Retina (tissue), 1 donor: ENCODE data around the gene RAF1.
"Not testable (repeated sequence)": the region's sequence is repeated elsewhere in the genome, so short reads cannot be mapped to it uniquely, and the experiment has no call there.

Source experiments
- DNase-seq: peaks from one replicate; pipeline ENCODE4 v3.0.0-alpha.2; 2016

RAF1 gene

GRCh38 chr3:12633108-12633507, 30.8 kb downstream of the RAF1 start:
- no peak for DNase-seq

- no peak for DNase-seq
Observed at GRCh38 chr3:12632523-12632922, 31.4 kb downstream of the RAF1 start.

- DNase-seq = not testable (repeated sequence)
Observed at GRCh38 chr3:12630843-12631242, 33.1 kb downstream of the RAF1 start.

- DNase-seq = no peak
Observed at GRCh38 chr3:12630292-12630691, 33.6 kb downstream of the RAF1 start.

GRCh38 chr3:12629560-12629959, 34.4 kb downstream of the RAF1 start:
- no peak for DNase-seq

GRCh38 chr3:12628813-12629212, 35.1 kb downstream of the RAF1 start:
- DNase-seq = no peak

GRCh38 chr3:12627370-12627769, 36.5 kb downstream of the RAF1 start:
- no peak for DNase-seq

- DNase-seq = not testable (repeated sequence)
Observed at GRCh38 chr3:12624964-12625363, 39.0 kb downstream of the RAF1 start.

- DNase-seq = no peak
Observed at GRCh38 chr3:12624056-12624455, 39.9 kb downstream of the RAF1 start.

GRCh38 chr3:12622335-12622734, 41.6 kb downstream of the RAF1 start:
- no peak for DNase-seq

- DNase-seq = no peak
Observed at GRCh38 chr3:12620729-12621128, 43.2 kb downstream of the RAF1 start.

GRCh38 chr3:12620305-12620704, 43.6 kb downstream of the RAF1 start:
- no peak for DNase-seq

GRCh38 chr3:12618426-12618825, 45.5 kb downstream of the RAF1 start:
- DNase-seq = no peak

GRCh38 chr3:12615266-12615665, 48.7 kb downstream of the RAF1 start:
- DNase-seq = no peak

- no peak for DNase-seq
Observed at GRCh38 chr3:12613250-12613649, 50.7 kb downstream of the RAF1 start.

GRCh38 chr3:12612514-12613226, 51.2 kb downstream of the RAF1 start:
- no peak for DNase-seq

- DNase-seq = no peak
Observed at GRCh38 chr3:12611117-12611516, 52.8 kb downstream of the RAF1 start.

GRCh38 chr3:12608376-12608775, 55.5 kb downstream of the RAF1 start:
- DNase-seq = no peak

- no peak for DNase-seq
Observed at GRCh38 chr3:12603969-12604368, 59.9 kb downstream of the RAF1 start.

GRCh38 chr3:12601072-12601471, 62.8 kb downstream of the RAF1 start:
- DNase-seq = no peak

- no peak for DNase-seq
Observed at GRCh38 chr3:12598890-12599289, 65.0 kb downstream of the RAF1 start.

GRCh38 chr3:12593473-12593872, 70.4 kb downstream of the RAF1 start:
- no peak for DNase-seq

- no peak for DNase-seq
Observed at GRCh38 chr3:12591997-12592715, 71.8 kb downstream of the RAF1 start.

GRCh38 chr3:12591456-12591855, 72.5 kb downstream of the RAF1 start:
- no peak for DNase-seq

GRCh38 chr3:12590096-12590495, 73.8 kb downstream of the RAF1 start:
- DNase-seq = no peak
